Fibroblast of peridontal ligament (primary cell): Measurements from ENCODE around the gene TBC1D22A.
A peak's percentile ranks its signal among the peaks of the same experiment; 100 is the strongest.

Experiments
- DNase-seq: peaks from one replicate; pipeline ENCODE4 v3.0.0-alpha.2; 2010; ENCODE audit errors: extremely low read depth

Gene TBC1D22A

DNA sequence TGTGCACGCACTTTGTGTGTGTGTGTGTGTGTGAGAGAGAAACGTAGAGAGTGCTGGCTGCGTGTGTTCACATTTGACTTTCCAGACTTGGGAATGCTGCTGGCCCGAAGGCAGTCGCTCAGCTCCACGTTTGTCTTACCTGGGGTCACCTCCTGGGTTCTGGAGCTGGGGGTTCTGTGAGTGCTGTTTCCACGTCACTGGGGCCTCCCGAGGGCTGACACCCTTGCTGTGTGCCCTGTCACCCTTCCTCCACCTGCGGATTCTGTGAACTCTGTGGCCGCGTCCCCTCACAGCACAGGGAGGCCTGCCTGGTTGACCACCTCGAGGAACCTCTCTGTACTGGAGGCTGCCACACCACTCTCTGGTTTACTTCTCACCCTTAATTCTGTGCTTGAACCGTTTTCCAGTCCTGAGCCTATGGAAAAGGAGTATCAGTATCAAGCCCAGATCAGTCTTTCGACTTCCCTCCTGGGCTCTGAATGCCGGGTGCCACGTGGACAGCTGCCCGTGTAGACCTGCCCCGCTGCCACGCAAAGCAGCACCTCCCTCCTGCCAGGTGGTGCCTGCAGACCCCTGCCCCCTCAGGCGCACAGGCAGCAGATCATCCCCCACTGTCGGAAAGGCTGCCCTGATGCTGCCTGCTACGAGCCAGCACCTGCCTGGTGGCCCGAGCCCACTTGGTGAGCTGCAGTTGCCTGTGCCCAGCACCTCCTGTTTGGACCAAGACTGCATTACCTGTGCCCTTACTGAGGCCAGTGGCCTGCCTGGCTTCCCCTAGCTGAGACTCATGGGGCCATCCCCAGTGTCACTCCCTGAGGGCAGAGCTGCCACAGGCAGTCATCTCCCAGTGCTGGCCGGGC, 233.3 kb downstream of the TBC1D22A start:
- DNase-seq, result no peak

DNA sequence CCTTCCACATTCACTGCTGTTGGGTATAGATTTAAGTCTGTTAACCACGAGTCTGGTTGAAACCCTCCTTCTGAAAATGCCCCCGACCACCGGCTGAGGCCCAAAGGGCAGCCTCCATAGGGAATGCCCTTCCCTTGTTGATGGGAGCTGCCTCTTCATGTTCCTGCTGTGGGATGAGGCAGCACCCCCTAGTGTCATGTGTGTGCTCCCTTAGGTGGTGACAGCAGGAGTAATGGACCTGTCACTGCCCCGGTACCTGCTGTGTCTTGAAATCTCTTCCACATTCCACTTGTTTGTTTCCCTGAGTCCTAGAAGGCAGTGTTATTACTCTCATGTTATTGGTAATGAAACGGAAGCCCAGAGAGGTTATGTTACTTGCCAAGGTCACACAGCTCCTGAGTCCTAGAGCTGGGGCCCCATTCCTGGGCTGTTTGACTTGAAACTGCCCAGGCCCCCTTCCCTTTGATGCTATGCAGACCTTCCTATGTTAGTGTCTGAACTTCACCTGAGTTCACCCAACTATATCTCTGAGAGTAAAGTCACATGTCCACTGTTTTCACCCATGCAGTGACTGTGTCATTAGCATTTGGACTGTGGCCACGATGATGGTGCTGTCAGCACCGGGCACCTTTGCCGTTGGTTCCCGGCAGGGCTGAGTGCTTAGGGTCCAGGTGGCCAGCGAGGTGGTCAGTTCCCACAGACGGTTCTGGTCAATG, 234.3 kb downstream of the TBC1D22A start:
- no peak for DNase-seq

DNA sequence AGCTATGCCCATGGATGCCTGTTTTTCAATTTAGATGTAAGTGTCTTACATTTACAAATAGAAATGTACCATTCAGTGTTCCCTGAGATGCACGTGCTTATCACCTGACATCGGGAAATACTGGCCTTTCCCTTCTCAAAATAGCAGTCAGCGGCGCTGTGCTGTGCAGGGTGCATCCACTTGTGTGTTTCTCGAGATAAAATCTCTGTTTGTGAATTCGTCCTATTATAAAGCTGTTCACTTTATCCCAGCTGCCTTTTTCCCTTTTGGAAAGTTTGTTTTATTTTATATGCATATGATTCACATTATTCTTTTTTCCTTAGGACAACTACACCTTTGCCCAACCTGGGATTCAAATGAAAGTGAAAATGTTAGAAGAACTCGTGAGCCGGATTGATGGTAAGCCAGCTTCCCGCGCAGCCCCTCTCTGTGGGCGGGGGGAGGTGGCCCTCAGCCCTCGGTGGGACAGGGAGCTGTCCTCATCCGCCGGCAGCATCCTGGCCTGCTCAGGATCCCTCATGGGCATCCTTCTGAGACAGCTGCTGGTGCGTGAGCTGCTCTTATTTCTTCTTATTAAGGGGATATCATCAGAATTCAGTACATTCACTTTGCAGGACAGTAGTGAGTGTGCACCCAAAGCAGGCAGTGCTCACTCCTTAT, 235.0 kb downstream of the TBC1D22A start:
- DNase-seq, result no peak

DNA sequence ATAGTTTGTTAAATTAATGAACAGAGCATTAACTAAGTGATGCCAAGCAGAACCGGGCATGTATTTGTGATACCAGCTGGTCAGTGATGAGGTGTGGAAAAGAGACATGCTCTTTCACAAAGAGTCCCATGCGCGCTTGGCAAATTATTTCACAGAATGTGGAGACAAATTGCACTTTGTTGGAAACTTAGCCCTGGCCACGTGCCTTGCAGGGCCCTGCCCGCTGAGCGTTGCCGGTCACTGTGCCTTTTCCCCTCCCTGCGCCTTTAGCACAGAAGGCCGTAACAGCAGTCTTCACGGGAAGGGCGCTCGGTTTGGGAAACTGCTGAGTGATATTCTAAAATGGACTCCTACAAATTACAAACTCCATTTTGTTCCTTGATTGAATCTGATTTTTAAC, 235.9 kb downstream of the TBC1D22A start:
- DNase-seq, result no peak

DNA sequence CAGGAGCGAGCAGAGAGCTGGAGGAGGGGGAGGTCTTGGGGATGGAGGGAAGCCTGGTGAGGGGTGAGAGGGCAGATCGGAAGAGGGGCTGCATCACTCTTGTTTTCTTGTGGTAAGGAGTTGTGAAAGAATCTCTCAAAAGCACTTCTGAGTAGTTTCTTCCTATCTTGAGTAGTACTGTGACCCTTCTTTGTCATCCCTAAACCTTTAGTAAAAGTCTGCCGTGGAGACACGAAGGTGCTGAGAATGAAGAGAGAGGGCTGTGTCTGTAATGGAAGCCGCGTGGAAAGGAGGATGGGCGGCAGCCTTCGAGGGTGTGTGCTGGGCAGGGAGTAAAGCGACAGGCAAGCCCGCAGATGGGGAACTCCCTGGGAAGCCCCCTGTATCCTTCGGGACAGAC, 237.8 kb downstream of the TBC1D22A start:
- DNase-seq, result no peak

GRCh38 chr22:47000888-47001287, 238.4 kb downstream of the TBC1D22A start:
- no peak for DNase-seq

- DNase-seq, result no peak
These were observed 238.8 kb downstream of the TBC1D22A start for GRCh38 chr22:47001288-47001687.

GRCh38 chr22:47002692-47003091, 240.2 kb downstream of the TBC1D22A start:
- no peak for DNase-seq

DNA sequence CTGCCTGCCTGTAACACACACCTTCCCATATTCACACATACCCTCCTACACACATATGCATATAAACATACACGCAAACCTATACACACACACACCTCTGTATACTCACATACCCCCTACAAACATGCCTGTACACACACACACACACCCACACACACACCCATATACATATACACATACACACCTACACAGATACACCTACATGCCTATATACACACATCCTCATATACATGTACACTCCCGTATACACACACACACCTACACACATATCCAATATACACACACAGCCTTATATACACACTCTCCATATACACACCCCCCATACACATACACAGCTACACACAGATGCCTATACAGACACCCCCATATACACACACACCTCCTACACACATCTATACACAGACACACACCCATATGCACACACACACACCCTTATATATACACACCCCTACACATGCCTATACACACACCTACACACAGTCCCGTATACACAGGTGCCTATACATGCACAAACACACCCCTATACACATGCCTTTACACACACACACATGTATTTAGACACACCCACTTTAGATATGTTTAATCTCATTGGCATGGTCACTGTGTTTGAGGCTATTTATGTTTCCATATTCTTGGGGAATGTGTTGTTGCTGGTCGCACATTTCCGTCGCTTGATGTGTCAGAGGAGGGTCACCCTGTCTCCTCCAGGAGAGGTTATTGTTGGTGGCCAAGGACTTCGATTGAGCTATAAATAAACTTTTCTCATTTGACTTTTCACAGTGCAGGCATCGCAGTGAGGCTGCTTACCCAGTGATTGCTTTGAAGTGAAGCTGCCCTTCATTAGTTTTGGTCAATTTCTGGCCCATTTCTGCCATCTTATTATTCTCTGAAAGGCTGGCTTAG, 243.3 kb downstream of the TBC1D22A start:
- DNase-seq, result no peak

- no peak for DNase-seq
These were observed 244.0 kb downstream of the TBC1D22A start for GRCh38 chr22:47006433-47006832.

GRCh38 chr22:47006869-47007268, 244.4 kb downstream of the TBC1D22A start:
- DNase-seq, result no peak

DNA sequence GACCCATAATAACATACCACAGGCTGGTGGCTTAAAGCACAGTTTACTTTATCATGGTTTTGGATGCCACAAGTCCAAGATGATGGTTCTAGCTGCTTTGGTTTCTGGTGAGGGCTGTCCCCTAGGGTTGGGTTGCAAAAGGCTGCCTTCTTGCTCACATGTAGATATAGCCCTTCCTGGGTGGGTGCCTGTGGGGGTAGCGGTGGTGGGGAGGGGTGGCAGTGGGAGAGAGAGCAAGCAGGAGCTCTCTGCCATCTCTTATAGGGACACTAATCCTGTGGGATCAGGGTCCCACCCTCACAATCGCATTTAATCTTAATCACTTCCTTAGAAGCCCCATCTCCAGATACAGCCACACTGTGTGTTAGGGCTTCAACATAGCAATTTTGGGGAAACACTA, 245.0 kb downstream of the TBC1D22A start:
- no peak for DNase-seq

- DNase-seq, result no peak
These were observed 245.9 kb downstream of the TBC1D22A start for GRCh38 chr22:47008208-47008885.

DNA sequence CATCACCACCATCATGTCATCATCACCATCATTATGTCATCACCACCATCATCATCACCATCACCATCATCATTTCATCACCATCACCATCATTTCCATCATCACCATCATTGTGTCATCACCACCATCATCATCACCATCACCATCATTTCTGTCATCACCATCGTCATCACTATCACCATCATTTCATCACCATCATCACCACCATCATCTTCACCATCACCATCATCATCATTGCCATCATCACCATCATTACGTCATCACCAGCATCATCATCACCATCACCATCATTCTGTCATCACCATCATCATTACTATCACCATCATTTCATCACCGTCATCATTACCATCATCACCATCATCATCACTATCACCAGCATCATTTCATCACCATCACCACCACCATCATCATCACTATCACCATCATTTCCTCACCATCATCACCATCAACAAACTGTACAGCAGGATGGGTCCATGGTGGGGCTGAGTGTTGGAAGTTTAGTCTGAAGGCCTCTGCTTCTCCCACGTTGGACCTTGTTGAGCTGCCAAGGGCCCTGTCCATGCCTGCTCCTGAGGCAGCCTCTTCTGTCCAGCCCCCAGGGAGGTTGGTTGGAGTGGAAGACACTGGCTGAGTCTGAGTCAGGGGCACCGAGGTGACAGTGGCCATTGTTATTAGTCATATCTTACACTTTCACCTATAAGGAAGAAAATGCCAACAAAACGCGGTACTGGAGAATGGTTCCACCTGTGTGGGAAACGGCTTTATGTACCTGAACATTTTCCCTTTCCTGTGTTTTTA, 247.1 kb downstream of the TBC1D22A start:
- DNase-seq, result no peak

GRCh38 chr22:47010211-47010610, 247.8 kb downstream of the TBC1D22A start:
- DNase-seq, result no peak

DNA sequence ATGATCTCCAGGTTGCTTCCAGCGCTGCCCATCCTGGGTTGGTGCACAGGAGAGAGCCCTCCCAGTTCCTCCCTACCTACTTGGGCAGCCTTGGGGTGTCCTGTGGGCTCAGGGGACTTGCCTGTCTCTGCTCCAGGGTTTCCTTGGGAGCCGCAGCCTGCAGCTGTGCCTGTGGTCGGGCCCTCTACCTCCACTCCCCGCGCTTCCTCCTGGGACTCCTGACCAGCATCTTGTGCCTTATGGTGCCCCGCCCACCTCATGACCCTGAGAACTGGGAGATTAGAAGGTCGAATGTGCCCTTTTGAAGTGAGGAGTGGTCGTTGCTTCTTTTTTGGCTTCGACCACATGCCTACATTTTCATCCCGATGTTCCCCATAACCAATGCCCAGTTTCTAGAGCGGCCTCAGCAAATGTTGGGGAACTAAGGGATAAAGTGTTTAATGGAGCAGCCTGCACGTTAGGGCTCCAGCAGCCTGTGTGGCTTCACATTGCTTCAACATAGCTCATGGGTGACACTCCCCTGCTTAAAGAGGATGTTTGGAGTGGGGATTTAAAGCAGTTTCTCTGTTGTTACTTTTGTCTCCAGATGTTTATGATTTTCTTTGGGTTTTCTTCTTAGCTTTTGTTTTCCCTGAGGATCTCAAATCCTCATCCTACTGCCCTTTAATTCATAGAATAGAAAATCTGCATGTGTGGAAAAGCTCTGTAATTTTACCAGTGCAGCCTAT, 248.8 kb downstream of the TBC1D22A start:
- DNase-seq, result peak; percentile 79

DNA sequence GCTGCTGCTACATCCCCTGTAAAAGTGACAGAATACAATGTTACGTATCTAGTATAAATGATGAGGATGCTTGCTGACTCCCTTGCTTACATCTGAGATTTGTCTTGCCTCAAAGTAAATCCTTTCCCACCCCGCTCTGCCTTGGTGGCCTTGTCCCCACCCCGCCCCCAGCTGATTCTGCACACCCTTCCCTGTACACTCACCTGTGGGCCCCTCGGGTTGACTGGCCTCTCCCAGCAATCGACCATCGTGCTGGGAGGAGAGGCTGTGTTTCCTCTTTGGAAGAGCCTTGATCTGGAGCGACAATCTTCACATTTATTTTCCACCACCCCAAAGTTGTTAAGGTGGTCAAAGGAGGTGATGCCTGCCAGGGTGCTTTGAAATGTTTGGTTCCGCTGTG, 249.4 kb downstream of the TBC1D22A start:
- DNase-seq, result no peak

GRCh38 chr22:47012589-47013370, 250.3 kb downstream of the TBC1D22A start:
- peak; percentile 66 for DNase-seq
